ENCODE results near the gene HTR2B. TPM values are rescaled to one million over a fixed set of nuclear protein-coding genes. Genes with fewer than 3 reads are reported as not detected.

The HTR2B gene
- total RNA-seq, 2 experiments from 2014 or later, result not detected

DNA sequence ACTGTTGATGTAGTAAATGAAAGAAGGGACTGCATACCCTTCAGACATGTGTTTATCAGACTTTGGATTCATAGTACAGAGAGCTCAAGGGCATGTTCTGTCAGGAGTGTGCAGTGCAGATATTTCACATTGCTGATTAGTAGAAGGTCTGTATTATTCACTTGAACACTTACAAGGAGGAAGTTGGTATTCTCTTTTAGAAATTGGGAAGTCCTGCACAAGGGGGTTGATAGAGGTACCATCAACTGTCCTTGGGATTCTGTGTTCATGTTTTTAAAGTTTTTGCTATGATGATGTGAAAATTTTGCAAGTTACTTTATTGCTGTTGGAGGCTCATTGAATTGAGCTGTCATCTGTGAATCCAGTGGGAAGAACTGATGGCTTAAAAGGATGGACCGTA, 61.5 kb downstream of the HTR2B start:
- intact Hi-C loops (cut with micrococcal nuclease; ENCODE audit: unreplicated experiment), result no loop called here
- Histone ChIP-seq H3K36me3 (ENCODE audit: insufficient read depth, low read length) (peaks cover 88% of the 10 kb centered on the region), H3K4me3 (ENCODE audit: low read depth, low read length, poor library complexity, severe bottlenecking) (no peak overlapping the region), H3K9me2 (ENCODE audit: insufficient read depth, low read length) (no peaks in the 10 kb centered on the region), H3K79me2 (ENCODE audit: insufficient read depth, low read depth, low read length) (peaks cover 37% of the 10 kb centered on the region), H2AFZ (ENCODE audit: low read length) (no peak overlapping the region), H3K9me3 (ENCODE audit: low read length) (no peaks in the 10 kb centered on the region), H4K20me1 (ENCODE audit: insufficient read depth, low read length) (peaks cover 16% of the 10 kb centered on the region), H3K4me1 (ENCODE audit: insufficient read depth, low read length, poor library complexity, severe bottlenecking) (peaks cover 18% of the 10 kb centered on the region), H3K4me2 (ENCODE audit: low read length) (no peak overlapping the region), H3K27ac (ENCODE audit: low read depth, low read length, poor library complexity, severe bottlenecking) (no peak overlapping the region)
- CTCF ChIA-PET (ENCODE audit: unreplicated experiment), result no interaction called here
- POLR2A ChIA-PET, result no interaction called here
- BruUV-seq (replicated peaks), result no TSS peak
- no peak for TF ChIP-seq EZH2phosphoT487 (IDR thresholded peaks at IDR 0.05; ENCODE audit: borderline replicate concordance, low read depth, low read length)
- no peak for TF ChIP-seq CTCF (conservative IDR thresholded peaks at IDR 0.05; ENCODE audit: low read length)
- no peak for DNase-seq (ENCODE audit: low spot score)

GRCh38 chr2:231062776-231063175, 62.1 kb downstream of the HTR2B start:
- no peak overlapping the region for H2AFZ ChIP-seq (ENCODE audit: low read length)
- POLR2A ChIA-PET, result no interaction called here
- H3K4me3 ChIP-seq (ENCODE audit: low read depth, low read length, poor library complexity, severe bottlenecking), result no peak overlapping the region
- no peak for DNase-seq (ENCODE audit: low spot score)
- no peak overlapping the region for H3K4me2 ChIP-seq (ENCODE audit: low read length)
- BruUV-seq (replicated peaks), result no TSS peak
- intact Hi-C loops (cut with micrococcal nuclease; ENCODE audit: unreplicated experiment), result no loop called here
- no peaks in the 10 kb centered on the region for H3K9me2 ChIP-seq (ENCODE audit: insufficient read depth, low read length)
- CTCF ChIA-PET (ENCODE audit: unreplicated experiment), result no interaction called here
- H4K20me1 ChIP-seq (ENCODE audit: insufficient read depth, low read length), result peaks cover 22% of the 10 kb centered on the region
- TF ChIP-seq EZH2phosphoT487 (IDR thresholded peaks at IDR 0.05; ENCODE audit: borderline replicate concordance, low read depth, low read length), result no peak
- no peak for TF ChIP-seq CTCF (conservative IDR thresholded peaks at IDR 0.05; ENCODE audit: low read length)
- no peaks in the 10 kb centered on the region for H3K9me3 ChIP-seq (ENCODE audit: low read length)
- no peak overlapping the region for H3K27ac ChIP-seq (ENCODE audit: low read depth, low read length, poor library complexity, severe bottlenecking)
- H3K79me2 ChIP-seq (ENCODE audit: insufficient read depth, low read depth, low read length), result peaks cover 43% of the 10 kb centered on the region
- H3K4me1 ChIP-seq (ENCODE audit: insufficient read depth, low read length, poor library complexity, severe bottlenecking), result peaks cover 24% of the 10 kb centered on the region
- H3K36me3 ChIP-seq (ENCODE audit: insufficient read depth, low read length), result peaks cover 82% of the 10 kb centered on the region

DNA sequence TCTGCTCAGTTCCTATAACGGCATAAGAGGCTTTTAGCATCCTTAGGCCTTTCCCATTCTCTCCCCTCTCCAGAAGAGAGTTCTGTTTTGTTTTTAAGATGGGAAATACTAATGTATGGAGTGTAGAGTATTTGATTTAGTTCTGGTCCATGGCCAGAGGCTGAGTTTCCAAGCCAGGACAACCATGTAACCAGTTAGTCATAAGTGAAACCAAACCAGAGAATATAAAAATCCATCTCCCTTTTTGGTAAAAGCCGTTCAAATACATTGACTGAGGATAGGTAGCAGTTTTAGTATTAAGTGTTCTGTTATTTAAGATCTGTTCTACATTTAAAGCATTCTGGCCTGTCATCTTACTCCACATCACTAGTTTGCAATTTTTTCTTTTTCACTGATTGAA, 65.1 kb downstream of the HTR2B start:
- ChIA-PET CTCF (ENCODE audit: unreplicated experiment) (no interaction called here), POLR2A (interaction anchor here (0.6 kb wide), 1 partner anchor 242 kb away, joined by 3 read pairs; no protein-coding TSS in a partner anchor)
- H3K9me3 ChIP-seq (ENCODE audit: low read length), result no peaks in the 10 kb centered on the region
- intact Hi-C loops (cut with micrococcal nuclease; ENCODE audit: unreplicated experiment), result no loop called here
- DNase-seq (ENCODE audit: low spot score), result no peak
- no TSS peak for BruUV-seq (replicated peaks)
- peaks cover 53% of the 10 kb centered on the region for H3K79me2 ChIP-seq (ENCODE audit: insufficient read depth, low read depth, low read length)
- no peak overlapping the region for H3K27ac ChIP-seq (ENCODE audit: low read depth, low read length, poor library complexity, severe bottlenecking)
- H3K4me1 ChIP-seq (ENCODE audit: insufficient read depth, low read length, poor library complexity, severe bottlenecking), result peaks cover 27% of the 10 kb centered on the region
- H3K4me2 ChIP-seq (ENCODE audit: low read length), result peak overlapping the region; percentile 92; the same call in 1 of the 2 replicates
- H3K4me3 ChIP-seq (ENCODE audit: low read depth, low read length, poor library complexity, severe bottlenecking), result no peak overlapping the region
- H3K9me2 ChIP-seq (ENCODE audit: insufficient read depth, low read length), result no peaks in the 10 kb centered on the region
- no peak overlapping the region for H2AFZ ChIP-seq (ENCODE audit: low read length)
- H4K20me1 ChIP-seq (ENCODE audit: insufficient read depth, low read length), result peaks cover 27% of the 10 kb centered on the region
- TF ChIP-seq EZH2phosphoT487 (IDR thresholded peaks at IDR 0.05; ENCODE audit: borderline replicate concordance, low read depth, low read length), result no peak
- TF ChIP-seq CTCF (conservative IDR thresholded peaks at IDR 0.05; ENCODE audit: low read length), result no peak
- H3K36me3 ChIP-seq (ENCODE audit: insufficient read depth, low read length), result peaks cover 54% of the 10 kb centered on the region
